K562 (cell line): ENCODE results near the gene PRDM11. TPM values are rescaled to one million over a fixed set of nuclear protein-coding genes. Genes with fewer than 3 reads are reported as not detected.

Experiments used
- ATAC-seq: fragments of 200-7000 bp; cut with Tn5 transposase; 3 replicates; pipeline ENCODE4 v1.9.1; 2020; ENCODE audit warnings: moderate library complexity
- BruUV-seq: library from RNA; stranded (reverse); fragments of 400-500 nt; replicated peaks from 2 replicates; lab custom pipeline; 2021; lab: Mats Ljungman, UMichigan
- CTCF ChIA-PET: fragments of 300-600 bp; formaldehyde crosslinking; extraction: SDS; loops from one replicate; lab custom pipeline; 2021; ENCODE audit warnings: low intra/inter-chr PET ratio; lab: Yijun Ruan, JAX
- POLR2A ChIA-PET: fragments of 300-600, 350-650 bp; sonication (Branson Sonifier 250); formaldehyde crosslinking; extraction: SDS; loops from one replicate; lab custom pipeline; 2021; ENCODE audit warnings: antibody characterized with exemption, inconsistent platforms; lab: Yijun Ruan, JAX
- DNase-seq, 4 experiments: peaks; one replicate each; pipeline versions ENCODE4 v3.0.0 to v3.0.0-alpha.2; 2011 to 2018; ENCODE audit warnings: low spot score in 3 of 4, mixed read lengths in 3 of 4; ENCODE audit errors: extremely low read depth in 1 of 4
- FAIRE-seq: peaks from 2 replicates; lab custom pipeline; 2011; peaks lifted over from hg19 to GRCh38; lab: Jason Lieb, UNC
- H2AFZ ChIP-seq: 2 replicates; pipeline ENCODE4 v1.6.0; 2011; ENCODE audit warnings: low read depth, low read length, control low read depth, inconsistent platforms
- H3K27ac ChIP-seq: fragments of 200-600 bp; 3 replicates; pipeline ENCODE4 v1.8.0; 2011; ENCODE audit warnings: low read depth, mild to moderate bottlenecking, control low read depth, inconsistent platforms, low read length, moderate library complexity, mixed read lengths; ENCODE audit errors: extremely low read depth
- H3K27me3 ChIP-seq, 2 experiments: fragments of 300-600 bp in 1 of 2; 2 replicates in 1 of 2; 3 replicates in 1 of 2; pipeline versions ENCODE4 v1.6.0 to v1.8.0; 2011; ENCODE audit warnings: inconsistent platforms in 2 of 2, low read length in 2 of 2, mild to moderate bottlenecking in 1 of 2, mixed read lengths in 1 of 2, moderate library complexity in 1 of 2; ENCODE audit not compliant: control insufficient read depth in 2 of 2, insufficient read depth in 2 of 2
- H3K36me3 ChIP-seq: fragments of 300-600 bp; 3 replicates; pipeline ENCODE4 v1.8.0; 2011; ENCODE audit warnings: mild to moderate bottlenecking, low read length, inconsistent platforms; ENCODE audit not compliant: control insufficient read depth, insufficient read depth
- H3K4me1 ChIP-seq, 2 experiments: fragments of 200-600 bp in 1 of 2; replicated peaks in 1 of 2; 2 replicates in 1 of 2; 3 replicates in 1 of 2; pipeline versions ENCODE4 v1.5.1 to v1.8.0; 2011; ENCODE audit warnings: inconsistent platforms in 2 of 2, low read length in 2 of 2, mild to moderate bottlenecking in 1 of 2, mixed read lengths in 1 of 2, moderate library complexity in 1 of 2; ENCODE audit not compliant: control insufficient read depth in 2 of 2, insufficient read depth in 2 of 2
- H3K4me2 ChIP-seq: 2 replicates; pipeline ENCODE4 v1.6.1; 2011; ENCODE audit warnings: low read length, control low read depth, inconsistent platforms, mixed read lengths; ENCODE audit not compliant: insufficient read depth
- H3K4me3 ChIP-seq: fragments of 200-600 bp; sonication (generic), shearing (Covaris generic); 2 replicates; pipeline ENCODE4 v1.5.1; 2016; ENCODE audit warnings: control low read depth, inconsistent platforms
- H3K79me2 ChIP-seq: fragments of 200-600 bp; 3 replicates; pipeline ENCODE4 v1.8.0; 2011; ENCODE audit warnings: low read length, inconsistent platforms; ENCODE audit not compliant: control insufficient read depth, insufficient read depth
- H3K9ac ChIP-seq, 2 experiments: 2 replicates each; pipeline versions ENCODE4 v1.6.0 to v1.6.1; 2011; ENCODE audit warnings: low read depth in 2 of 2, low read length in 2 of 2, control low read depth in 1 of 2, inconsistent platforms in 1 of 2, mild to moderate bottlenecking in 1 of 2, mixed read lengths in 1 of 2; ENCODE audit not compliant: insufficient read depth in 1 of 2
- H3K9me1 ChIP-seq: one replicate; pipeline ENCODE4 v1.6.0; 2011; ENCODE audit warnings: inconsistent platforms, mild to moderate bottlenecking, low read length, moderate library complexity; ENCODE audit not compliant: control insufficient read depth, insufficient read depth
- H3K9me3 ChIP-seq: replicated peaks from 2 replicates; pipeline ENCODE4 v1.5.1; 2011; ENCODE audit warnings: low read depth, low read length, inconsistent platforms; ENCODE audit not compliant: control insufficient read depth, insufficient read depth
- H4K20me1 ChIP-seq: replicated peaks from 2 replicates; pipeline ENCODE4 v1.6.1; 2011; ENCODE audit warnings: low read length, inconsistent platforms, mixed read lengths; ENCODE audit not compliant: control insufficient read depth, insufficient read depth
- ASH1L ChIP-seq: fragments of 450-650 bp; IDR thresholded peaks from 2 replicates; pipeline ENCODE4 v1.6.1; 2018; ENCODE audit warnings: borderline replicate concordance, mild to moderate bottlenecking, low read depth; ENCODE audit not compliant: partially characterized antibody
- E2F3 ChIP-seq: fragments of 250-450 bp; sonication (Bioruptor Pico); IDR thresholded peaks from 2 replicates; pipeline ENCODE4 v1.4.0; 2020; ENCODE audit warnings: mild to moderate bottlenecking
- NFIC ChIP-seq: fragments of 450-650 bp; IDR thresholded peaks from 2 replicates; pipeline ENCODE4 v1.6.1; 2017; ENCODE audit warnings: mild to moderate bottlenecking, inconsistent platforms
- ZFPM2 ChIP-seq: fragments of 250-450 bp; sonication (Bioruptor Pico); IDR thresholded peaks from 2 replicates; pipeline ENCODE4 v1.5.1; 2022; ENCODE audit warnings: mild to moderate bottlenecking
- WGBS: fragments of 100-300 bp; shearing (Covaris generic); methylation state at CpG from one replicate; pipeline ENCODE4 v1.1.6; 2016; ENCODE audit warnings: low coverage, mixed read lengths; ENCODE audit not compliant: insufficient coverage; ENCODE audit errors: missing lambda C conversion rate; 5-methylcytosine and 5-hydroxymethylcytosine counted together
- in situ Hi-C: fragments of 300-500 bp; cut with MboI; formaldehyde crosslinking; loops from 4 replicates; pipeline ENCODE4 v1.15.0; 2018; ENCODE audit warnings: inconsistent platforms, mixed read lengths
- intact Hi-C: fragments of 100-400 bp; cut with micrococcal nuclease; formaldehyde crosslinking; loops from 2 replicates; pipeline ENCODE4 v1.14.2; 2022
- polyA plus RNA-seq, 8 experiments: library from polyadenylated mRNA; depleted of rRNA in 4 of 8; stranded (reverse) in 5 of 8; unstranded in 3 of 8; fragments of >200 nt; fragmentation: Nextera tagmentation in 2 of 8; fragmentation: Illumina TruSeq in 1 of 8; extraction: Ambion mirVana in 2 of 8; extraction: Trizol in 1 of 8; gene quantifications; 2 replicates each; pipeline versions ENCODE4 v1.2.1 to v1.2.3, GENCODE V29; 2011 to 2014; ENCODE audit warnings: inconsistent platforms in 1 of 8, missing spikeins in 1 of 8
- total RNA-seq, 7 experiments: library from RNA; depleted of rRNA in 6 of 7; stranded (reverse); fragments of >200 nt in 6 of 7; fragmentation: Illumina TruSeq in 2 of 7; extraction: Trizol in 2 of 7; gene quantifications; 2 replicates each; pipeline versions ENCODE4 v1.2.1 to v1.2.3, GENCODE V29; 2011 to 2021; ENCODE audit warnings: low replicate concordance in 1 of 7
- TF ChIP-seq, protein P1 (sequence below): fragments of 250-450 bp; sonication (Bioruptor Pico); IDR thresholded peaks from 2 replicates; pipeline ENCODE4 v1.4.0; 2020
- TF ChIP-seq, protein P2 (sequence below), 2 experiments: IDR thresholded peaks; 2 replicates each; pipeline ENCODE4 v1.6.1; 2012; ENCODE audit warnings: improper control_type of control experiment in 2 of 2, low read depth in 2 of 2, low read length in 2 of 2, borderline replicate concordance in 1 of 2
- TF ChIP-seq, protein P3 (sequence below): fragments of 450-650 bp; formaldehyde crosslinking; IDR thresholded peaks from 2 replicates; pipeline ENCODE4 v1.4.0; 2020; ENCODE audit warnings: mild to moderate bottlenecking, moderate library complexity
- TF ChIP-seq, protein P4 (sequence below): fragments of 450-650 bp; IDR thresholded peaks from 2 replicates; pipeline ENCODE4 v1.6.1; 2016; ENCODE audit warnings: antibody characterized with exemption

The PRDM11 gene
- total and polyA plus RNA-seq, 9 of the 15 experiments (the other 6 are each of a cell fraction or from before 2014, with no cell fraction given), result 0.01 to 1.1 (median 0.29) TPM

DNA sequence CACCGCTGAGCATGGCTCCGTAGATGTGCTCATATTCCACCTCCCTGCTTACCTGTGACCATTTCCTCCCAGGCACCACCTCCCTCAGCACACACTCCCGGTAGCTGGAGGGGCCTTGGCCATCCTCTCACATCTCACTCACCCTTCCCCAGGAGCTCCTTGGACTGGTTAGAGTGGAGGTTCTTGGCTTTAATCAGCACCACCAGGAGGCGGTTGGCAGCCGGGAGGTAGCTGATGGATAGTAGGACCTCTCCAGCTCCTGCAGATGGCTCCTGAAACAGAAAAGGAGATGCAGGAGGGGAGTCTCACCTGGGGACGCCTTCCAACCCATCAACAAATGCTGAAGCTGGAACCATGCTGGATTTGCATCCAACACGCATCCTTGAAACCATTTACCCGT is 99.8 kb downstream of the PRDM11 start:
- FAIRE-seq (no peak), DNase-seq (no peak), ATAC-seq (no peak)
- Histone ChIP-seq H3K36me3 (no peaks in the 10 kb centered on the region), H4K20me1 (no peaks in the 10 kb centered on the region), H3K9ac (no peak overlapping the region), H3K4me3 (no peak overlapping the region), H3K27me3 (peaks cover 2 to 18% of the 10 kb centered on the region in 2 experiments; a peak in 2 of 5 replicates), H3K9me1 (no peaks in the 10 kb centered on the region), H3K27ac (no peak overlapping the region), H3K4me2 (no peak overlapping the region), H3K9me3 (no peaks in the 10 kb centered on the region), H3K79me2 (no peaks in the 10 kb centered on the region), H2AFZ (no peak overlapping the region), H3K4me1 (no peaks in the 10 kb centered on the region)
- in situ Hi-C loops, result no loop called here
- ChIA-PET CTCF (no interaction called here), POLR2A (interaction anchor here (0.8 kb wide), 1 partner anchor 44 kb away, joined by 3 read pairs; no protein-coding TSS in a partner anchor)
- WGBS, result 1% methylated on average over 8 of the region's 8 CpGs
- intact Hi-C loops, result no loop called here
- BruUV-seq, result no TSS peak
- TF ChIP-seq, protein P1, sequence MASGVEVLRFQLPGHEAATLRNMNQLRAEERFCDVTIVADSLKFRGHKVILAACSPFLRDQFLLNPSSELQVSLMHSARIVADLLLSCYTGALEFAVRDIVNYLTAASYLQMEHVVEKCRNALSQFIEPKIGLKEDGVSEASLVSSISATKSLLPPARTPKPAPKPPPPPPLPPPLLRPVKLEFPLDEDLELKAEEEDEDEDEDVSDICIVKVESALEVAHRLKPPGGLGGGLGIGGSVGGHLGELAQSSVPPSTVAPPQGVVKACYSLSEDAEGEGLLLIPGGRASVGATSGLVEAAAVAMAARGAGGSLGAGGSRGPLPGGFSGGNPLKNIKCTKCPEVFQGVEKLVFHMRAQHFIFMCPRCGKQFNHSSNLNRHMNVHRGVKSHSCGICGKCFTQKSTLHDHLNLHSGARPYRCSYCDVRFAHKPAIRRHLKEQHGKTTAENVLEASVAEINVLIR (CRISPR knock-in tag), result no peak
- TF ChIP-seq ZFPM2 (CRISPR knock-in tag) (no peak), E2F3 (CRISPR knock-in tag) (no peak), ASH1L (no peak), NFIC (no peak)
- TF ChIP-seq, protein P2, sequence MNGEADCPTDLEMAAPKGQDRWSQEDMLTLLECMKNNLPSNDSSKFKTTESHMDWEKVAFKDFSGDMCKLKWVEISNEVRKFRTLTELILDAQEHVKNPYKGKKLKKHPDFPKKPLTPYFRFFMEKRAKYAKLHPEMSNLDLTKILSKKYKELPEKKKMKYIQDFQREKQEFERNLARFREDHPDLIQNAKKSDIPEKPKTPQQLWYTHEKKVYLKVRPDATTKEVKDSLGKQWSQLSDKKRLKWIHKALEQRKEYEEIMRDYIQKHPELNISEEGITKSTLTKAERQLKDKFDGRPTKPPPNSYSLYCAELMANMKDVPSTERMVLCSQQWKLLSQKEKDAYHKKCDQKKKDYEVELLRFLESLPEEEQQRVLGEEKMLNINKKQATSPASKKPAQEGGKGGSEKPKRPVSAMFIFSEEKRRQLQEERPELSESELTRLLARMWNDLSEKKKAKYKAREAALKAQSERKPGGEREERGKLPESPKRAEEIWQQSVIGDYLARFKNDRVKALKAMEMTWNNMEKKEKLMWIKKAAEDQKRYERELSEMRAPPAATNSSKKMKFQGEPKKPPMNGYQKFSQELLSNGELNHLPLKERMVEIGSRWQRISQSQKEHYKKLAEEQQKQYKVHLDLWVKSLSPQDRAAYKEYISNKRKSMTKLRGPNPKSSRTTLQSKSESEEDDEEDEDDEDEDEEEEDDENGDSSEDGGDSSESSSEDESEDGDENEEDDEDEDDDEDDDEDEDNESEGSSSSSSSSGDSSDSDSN (IDR thresholded peaks at IDR 0.05; ENCODE audit: borderline replicate concordance in 1 of 2, low read depth in 2 of 2, low read length in 2 of 2), result no peak
- TF ChIP-seq, protein P3, sequence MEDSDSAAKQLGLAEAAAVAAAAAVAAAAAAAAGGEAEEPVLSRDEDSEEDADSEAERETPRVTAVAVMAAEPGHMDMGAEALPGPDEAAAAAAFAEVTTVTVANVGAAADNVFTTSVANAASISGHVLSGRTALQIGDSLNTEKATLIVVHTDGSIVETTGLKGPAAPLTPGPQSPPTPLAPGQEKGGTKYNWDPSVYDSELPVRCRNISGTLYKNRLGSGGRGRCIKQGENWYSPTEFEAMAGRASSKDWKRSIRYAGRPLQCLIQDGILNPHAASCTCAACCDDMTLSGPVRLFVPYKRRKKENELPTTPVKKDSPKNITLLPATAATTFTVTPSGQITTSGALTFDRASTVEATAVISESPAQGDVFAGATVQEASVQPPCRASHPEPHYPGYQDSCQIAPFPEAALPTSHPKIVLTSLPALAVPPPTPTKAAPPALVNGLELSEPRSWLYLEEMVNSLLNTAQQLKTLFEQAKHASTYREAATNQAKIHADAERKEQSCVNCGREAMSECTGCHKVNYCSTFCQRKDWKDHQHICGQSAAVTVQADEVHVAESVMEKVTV (CRISPR knock-in tag), result no peak
- TF ChIP-seq, protein P4, sequence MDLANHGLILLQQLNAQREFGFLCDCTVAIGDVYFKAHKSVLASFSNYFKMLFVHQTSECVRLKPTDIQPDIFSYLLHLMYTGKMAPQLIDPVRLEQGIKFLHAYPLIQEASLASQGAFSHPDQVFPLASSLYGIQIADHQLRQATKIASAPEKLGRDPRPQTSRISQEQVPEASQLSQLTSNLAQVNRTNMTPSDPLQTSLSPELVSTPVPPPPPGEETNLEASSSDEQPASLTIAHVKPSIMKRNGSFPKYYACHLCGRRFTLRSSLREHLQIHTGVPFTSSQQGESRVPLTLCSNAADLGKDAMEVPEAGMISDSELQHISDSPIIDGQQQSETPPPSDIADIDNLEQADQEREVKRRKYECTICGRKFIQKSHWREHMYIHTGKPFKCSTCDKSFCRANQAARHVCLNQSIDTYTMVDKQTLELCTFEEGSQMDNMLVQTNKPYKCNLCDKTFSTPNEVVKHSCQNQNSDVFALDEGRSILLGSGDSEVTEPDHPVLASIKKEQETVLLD, result no peak
